Lower leg skin (tissue), 4 donors: Measurements from ENCODE around the gene PNO1. TPM values are rescaled to one million over a fixed set of nuclear protein-coding genes. Genes with fewer than 3 reads are reported as not detected.

Source experiments
- DNase-seq, 2 donors: peaks; one replicate each; pipeline ENCODE4 v3.0.0-alpha.2; 2019; ENCODE audit warnings: low spot score in 2 of 2
- H3K4me3 ChIP-seq: fragments of 200-600 bp; sonication (generic); 2 replicates; pipeline ENCODE4 v1.5.1; 2017; ENCODE audit warnings: mild to moderate bottlenecking, low read depth; ENCODE audit not compliant: poor library complexity, severe bottlenecking
- POLR2A ChIP-seq, 2 donors: fragments of 450-650 bp; IDR thresholded peaks; one replicate each; pipeline ENCODE4 v1.6.1; 2016 to 2017; ENCODE audit warnings: antibody characterized with exemption in 2 of 2, mild to moderate bottlenecking in 1 of 2, moderate library complexity in 1 of 2
- WGBS, 2 donors: methylation state at CpG; one replicate each; pipeline ENCODE4 v1.1.5; 2018; 5-methylcytosine and 5-hydroxymethylcytosine counted together
- intact Hi-C: fragments of 100-400 bp; cut with DNase I; formaldehyde crosslinking; loops from one replicate; pipeline ENCODE4 v1.15.0; 2023; ENCODE audit warnings: low total_unique reads
- total RNA-seq, 4 donors: library from RNA; depleted of rRNA; stranded (reverse); fragments of >200 nt; gene quantifications; one replicate each; pipeline ENCODE4 v1.1.0, GENCODE V29; 2016
- TF ChIP-seq, protein P1 (sequence below), 3 donors: fragments of 450-650 bp; IDR thresholded peaks; one replicate each; pipeline ENCODE4 v1.5.1; 2016; ENCODE audit warnings: antibody characterized with exemption in 3 of 3, mild to moderate bottlenecking in 3 of 3, moderate library complexity in 2 of 3

PNO1 gene
- total RNA-seq, 4 donors from 2014 or later, result 7.8 to 18.5 (median 13.8) TPM

DNA sequence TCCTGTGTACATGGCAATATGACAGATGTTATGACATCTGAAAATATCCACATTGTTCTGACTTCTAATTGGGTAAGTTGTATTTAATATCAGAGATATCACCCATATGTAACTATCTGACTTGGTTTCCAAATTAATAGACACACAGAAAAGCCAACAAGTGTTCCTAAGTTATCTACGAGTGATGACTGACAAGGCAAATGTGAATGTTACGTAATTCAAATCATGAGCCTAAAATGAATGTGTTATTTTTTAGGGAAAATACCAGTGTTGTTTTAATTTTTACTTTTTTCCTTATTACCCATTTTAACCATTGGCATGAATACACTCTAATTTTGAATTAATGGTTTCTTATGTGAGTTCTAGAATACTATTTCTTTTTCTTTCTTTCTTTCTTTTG lies 15.8 kb upstream of the PNO1 start:
- H3K4me3 ChIP-seq, result no peak overlapping the region
- no peak for TF ChIP-seq POLR2A (IDR thresholded peaks at IDR 0.05)
- TF ChIP-seq, protein P1, sequence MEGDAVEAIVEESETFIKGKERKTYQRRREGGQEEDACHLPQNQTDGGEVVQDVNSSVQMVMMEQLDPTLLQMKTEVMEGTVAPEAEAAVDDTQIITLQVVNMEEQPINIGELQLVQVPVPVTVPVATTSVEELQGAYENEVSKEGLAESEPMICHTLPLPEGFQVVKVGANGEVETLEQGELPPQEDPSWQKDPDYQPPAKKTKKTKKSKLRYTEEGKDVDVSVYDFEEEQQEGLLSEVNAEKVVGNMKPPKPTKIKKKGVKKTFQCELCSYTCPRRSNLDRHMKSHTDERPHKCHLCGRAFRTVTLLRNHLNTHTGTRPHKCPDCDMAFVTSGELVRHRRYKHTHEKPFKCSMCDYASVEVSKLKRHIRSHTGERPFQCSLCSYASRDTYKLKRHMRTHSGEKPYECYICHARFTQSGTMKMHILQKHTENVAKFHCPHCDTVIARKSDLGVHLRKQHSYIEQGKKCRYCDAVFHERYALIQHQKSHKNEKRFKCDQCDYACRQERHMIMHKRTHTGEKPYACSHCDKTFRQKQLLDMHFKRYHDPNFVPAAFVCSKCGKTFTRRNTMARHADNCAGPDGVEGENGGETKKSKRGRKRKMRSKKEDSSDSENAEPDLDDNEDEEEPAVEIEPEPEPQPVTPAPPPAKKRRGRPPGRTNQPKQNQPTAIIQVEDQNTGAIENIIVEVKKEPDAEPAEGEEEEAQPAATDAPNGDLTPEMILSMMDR (IDR thresholded peaks at IDR 0.05), result no peak
- no peak for DNase-seq
- intact Hi-C loops, result no loop called here
- WGBS, 2 donors, result 94 to 96% methylated on average over 2 of the region's 2 CpGs

DNA sequence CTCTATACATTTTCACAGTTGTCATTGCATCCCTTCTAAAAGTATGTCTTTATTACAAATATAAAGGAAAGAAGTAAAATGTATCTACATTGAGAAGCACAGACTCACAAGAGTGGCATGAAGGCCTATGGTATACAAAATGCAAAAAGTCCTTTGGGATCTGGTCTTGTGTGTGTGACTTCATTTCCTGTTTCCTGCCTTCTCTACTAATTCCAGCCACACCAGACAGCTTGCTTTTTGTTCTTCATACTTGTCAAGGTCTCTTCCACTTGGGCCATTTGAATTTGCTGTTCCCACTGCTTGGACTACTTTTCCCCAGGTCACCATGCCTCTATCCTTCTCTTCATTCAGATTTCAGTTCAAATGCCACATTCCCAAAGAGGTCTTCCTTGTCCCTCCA lies 6.7 kb upstream of the PNO1 start:
- no peak for DNase-seq
- intact Hi-C loops, result no loop called here
- TF ChIP-seq, protein P1 (IDR thresholded peaks at IDR 0.05), result no peak
- TF ChIP-seq POLR2A (IDR thresholded peaks at IDR 0.05), result no peak
- no peak overlapping the region for H3K4me3 ChIP-seq

DNA sequence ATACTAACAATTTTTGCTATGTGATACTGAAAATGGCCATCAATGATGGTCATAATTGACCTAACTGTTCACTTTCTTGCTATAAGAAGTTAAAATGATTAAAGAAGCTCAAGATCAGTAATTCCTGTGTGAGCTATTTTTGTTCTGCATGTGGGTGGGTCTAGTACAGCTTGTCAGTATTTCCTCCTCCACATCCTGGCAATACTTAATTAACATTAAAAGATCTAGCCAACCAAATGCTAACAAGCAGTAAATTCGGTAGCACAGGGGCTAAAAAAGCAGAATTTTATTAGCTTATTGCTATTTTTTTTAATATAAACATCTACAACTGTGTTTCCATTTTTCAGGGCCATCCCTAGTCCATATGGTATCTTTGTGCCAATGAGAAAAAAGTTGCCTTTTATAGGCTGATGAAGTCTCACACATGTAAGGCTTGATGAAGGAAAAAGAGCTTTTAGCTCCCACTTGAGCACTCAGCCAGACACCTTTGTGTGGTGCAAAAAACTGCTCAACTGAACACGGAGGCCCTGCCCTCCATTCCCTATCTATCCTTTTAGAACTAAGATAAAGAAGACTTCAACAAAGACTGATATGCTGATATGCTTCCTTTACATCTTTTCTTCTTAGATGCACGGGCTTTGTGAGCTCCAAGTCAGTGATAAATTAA lies 4.9 kb upstream of the PNO1 start:
- H3K4me3 ChIP-seq, result no peak overlapping the region
- TF ChIP-seq, protein P1 (IDR thresholded peaks at IDR 0.05), result no peak
- no peak for TF ChIP-seq POLR2A (IDR thresholded peaks at IDR 0.05)
- intact Hi-C loops, result no loop called here
- DNase-seq, result no peak
- WGBS, 2 donors, result 61 to 62% methylated on average over 3 of the region's 3 CpGs

DNA sequence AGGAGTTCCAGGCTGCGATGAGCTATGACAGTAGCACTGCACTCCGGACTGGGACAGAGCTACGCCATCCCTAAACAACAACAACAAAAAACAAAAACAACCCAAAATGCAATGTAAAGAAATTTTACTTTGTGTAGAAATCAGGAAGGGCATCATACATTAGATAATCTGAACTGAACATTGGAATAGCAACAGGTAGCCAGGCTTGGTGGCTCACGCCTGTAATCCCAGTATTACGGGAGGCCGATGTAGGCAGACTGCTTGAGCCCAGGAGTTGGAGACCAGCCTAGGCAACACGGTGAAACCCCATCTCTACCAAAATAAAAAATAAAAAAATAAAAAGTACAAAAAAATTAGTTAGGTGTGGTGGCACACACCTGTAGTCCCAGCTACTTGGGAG lies 2.1 kb upstream of the PNO1 start:
- intact Hi-C loops, result no loop called here

DNA sequence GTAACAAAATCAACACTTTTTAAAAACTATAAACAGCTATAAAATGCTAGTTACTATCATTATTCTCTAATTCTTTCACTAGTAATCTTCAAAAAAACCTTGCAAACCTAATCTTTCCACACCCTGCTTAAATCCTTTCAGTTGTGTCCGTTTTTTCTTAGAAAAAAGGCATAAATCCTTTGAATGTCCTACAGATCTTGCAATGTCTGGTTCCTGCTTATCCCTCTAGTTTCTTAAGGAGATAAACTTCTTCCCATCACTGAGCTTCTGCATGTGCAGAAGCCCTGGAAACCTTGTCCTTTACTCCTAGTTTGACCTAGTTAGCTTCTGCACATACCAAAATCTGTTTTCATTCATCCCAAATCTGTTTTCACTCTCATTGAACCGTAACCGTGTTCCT lies 1.3 kb upstream of the PNO1 start:
- intact Hi-C loops, result no loop called here
- TF ChIP-seq, protein P1 (IDR thresholded peaks at IDR 0.05), result no peak
- no peak for TF ChIP-seq POLR2A (IDR thresholded peaks at IDR 0.05)
- DNase-seq, result no peak
- H3K4me3 ChIP-seq, result peak overlapping the region; percentile 87
- WGBS, 2 donors, result 5% methylated on average over 3 of the region's 3 CpGs

More for the DNA sequence above, 2.1 kb upstream of the PNO1 start:
- H3K4me3 ChIP-seq, result no peak overlapping the region
- no peak for DNase-seq
- WGBS, 2 donors, result 94 to 96% methylated on average over 7 of the region's 7 CpGs
- TF ChIP-seq POLR2A (IDR thresholded peaks at IDR 0.05), result no peak
- TF ChIP-seq, protein P1 (IDR thresholded peaks at IDR 0.05), result no peak

DNA sequence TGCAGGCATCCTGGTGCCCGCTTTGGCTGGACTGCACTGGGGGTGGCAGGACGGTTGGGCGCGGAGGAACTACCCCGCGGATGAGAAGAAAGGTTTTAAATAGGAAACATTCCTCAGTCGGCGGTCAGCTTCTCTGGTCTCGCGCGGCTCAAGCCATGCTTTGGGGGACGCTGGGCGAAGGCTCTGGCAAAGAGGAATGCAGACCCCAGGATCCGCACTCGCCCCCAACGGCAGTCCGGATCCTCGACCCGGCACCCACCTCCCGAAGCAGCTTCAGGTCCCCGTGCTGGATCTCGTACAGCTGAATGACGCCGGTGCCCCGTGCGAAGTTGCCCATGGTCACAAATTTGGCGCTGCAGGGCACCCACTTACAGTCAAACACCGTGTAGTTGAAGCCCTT lies 686 bp upstream of the PNO1 start:
- peak in 1 of 2 donors; percentile 91 for DNase-seq
- intact Hi-C loops, result no loop called here
- TF ChIP-seq, protein P1 (IDR thresholded peaks at IDR 0.05), result no peak
- TF ChIP-seq POLR2A (IDR thresholded peaks at IDR 0.05), result no peak
- WGBS, 2 donors, result 0 to 1% methylated on average over 11 to 28 of the region's 28 CpGs
- H3K4me3 ChIP-seq, result peak overlapping the region; percentile 87
